Measurements from ENCODE around the gene CDK14.

CDK14 gene

GRCh38 chr7:91069146-91069545, 473.0 kb downstream of the CDK14 start:
- DNase-seq: no peak

- no peak for DNase-seq
These were observed 483.4 kb downstream of the CDK14 start for GRCh38 chr7:91079487-91079886.

- no peak for DNase-seq
These were observed 484.2 kb downstream of the CDK14 start for GRCh38 chr7:91080351-91080750.

- no peak for DNase-seq
These were observed 485.9 kb downstream of the CDK14 start for GRCh38 chr7:91082038-91082437.

- peak; percentile 47 for DNase-seq
These were observed 486.9 kb downstream of the CDK14 start for GRCh38 chr7:91082852-91083495.

- no peak for DNase-seq
These were observed 487.9 kb downstream of the CDK14 start for GRCh38 chr7:91083855-91084644.

GRCh38 chr7:91085175-91085574, 489.1 kb downstream of the CDK14 start:
- no peak for DNase-seq

GRCh38 chr7:91086200-91086599, 490.1 kb downstream of the CDK14 start:
- DNase-seq: no peak

GRCh38 chr7:91088156-91088555, 492.0 kb downstream of the CDK14 start:
- DNase-seq: no peak

GRCh38 chr7:91088691-91089090, 492.6 kb downstream of the CDK14 start:
- no peak for DNase-seq

GRCh38 chr7:91089382-91089963, 493.4 kb downstream of the CDK14 start:
- DNase-seq: peak; percentile 73

- no peak for DNase-seq
These were observed 494.6 kb downstream of the CDK14 start for GRCh38 chr7:91090684-91091083.

- no peak for DNase-seq
These were observed 495.5 kb downstream of the CDK14 start for GRCh38 chr7:91091631-91092030.

GRCh38 chr7:91093181-91093580, 497.1 kb downstream of the CDK14 start:
- no peak for DNase-seq

- DNase-seq: no peak
These were observed 502.4 kb downstream of the CDK14 start for GRCh38 chr7:91098566-91098965.

- DNase-seq: no peak
These were observed 507.2 kb downstream of the CDK14 start for GRCh38 chr7:91103363-91103762.

- no peak for DNase-seq
These were observed 511.3 kb downstream of the CDK14 start for GRCh38 chr7:91107460-91107859.

GRCh38 chr7:91109200-91109599, 513.1 kb downstream of the CDK14 start:
- no peak for DNase-seq

- no peak for DNase-seq
These were observed 516.8 kb downstream of the CDK14 start for GRCh38 chr7:91112902-91113341.

GRCh38 chr7:91114232-91114631, 518.1 kb downstream of the CDK14 start:
- no peak for DNase-seq

GRCh38 chr7:91126762-91127161, 530.6 kb downstream of the CDK14 start:
- no peak for DNase-seq

GRCh38 chr7:91127325-91127724, 531.2 kb downstream of the CDK14 start:
- DNase-seq: no peak

- DNase-seq: no peak
These were observed 531.8 kb downstream of the CDK14 start for GRCh38 chr7:91127959-91128358.

GRCh38 chr7:91128683-91129348, 532.7 kb downstream of the CDK14 start:
- no peak for DNase-seq
